Smooth muscle cell (in vitro differentiated cells): Measurements from ENCODE around the gene EIF3B. TPM values are rescaled to one million over a fixed set of nuclear protein-coding genes. Genes with fewer than 3 reads are reported as not detected.

ENCODE experiments used
- DNase-seq: peaks from one replicate; lab custom pipeline; 2025; ENCODE audit not compliant: unreplicated experiment; lab: John Stamatoyannopoulos, UW
- H2AFZ ChIP-seq: fragments of 200-600 bp; sonication (generic); 2 replicates; pipeline ENCODE4 v1.6.0; 2016; ENCODE audit warnings: antibody characterized with exemption, low read depth, mild to moderate bottlenecking
- H3F3A ChIP-seq: fragments of 200-600 bp; sonication (generic); 2 replicates; pipeline ENCODE4 v1.6.0; 2017; ENCODE audit warnings: antibody characterized with exemption, low read depth
- H3K27ac ChIP-seq: fragments of 200-600 bp; sonication (generic); 2 replicates; pipeline ENCODE4 v1.5.1; 2016; ENCODE audit warnings: low read depth, mild to moderate bottlenecking
- H3K27me3 ChIP-seq: fragments of 200-600 bp; sonication (generic); 2 replicates; pipeline ENCODE4 v1.6.1; 2016; ENCODE audit warnings: low read depth, mild to moderate bottlenecking
- H3K36me3 ChIP-seq: fragments of 200-600 bp; sonication (generic); 2 replicates; pipeline ENCODE4 v1.5.1; 2016; ENCODE audit warnings: low read depth
- H3K4me1 ChIP-seq: fragments of 200-600 bp; sonication (generic); 2 replicates; pipeline ENCODE4 v1.5.1; 2016; ENCODE audit warnings: low read depth
- H3K4me2 ChIP-seq: fragments of 200-600 bp; sonication (generic); 2 replicates; pipeline ENCODE4 v1.6.0; 2016; ENCODE audit warnings: mild to moderate bottlenecking
- H3K4me3 ChIP-seq: fragments of 200-600 bp; sonication (generic); 2 replicates; pipeline ENCODE4 v1.5.1; 2016; ENCODE audit warnings: mild to moderate bottlenecking
- H3K79me2 ChIP-seq: fragments of 200-600 bp; sonication (generic); 2 replicates; pipeline ENCODE4 v1.6.0; 2016; ENCODE audit warnings: low read depth, mild to moderate bottlenecking
- H3K9ac ChIP-seq: fragments of 200-600 bp; sonication (generic); 2 replicates; pipeline ENCODE4 v1.6.0; 2016; ENCODE audit warnings: low read depth
- H3K9me3 ChIP-seq: fragments of 200-600 bp; sonication (generic); replicated peaks from 2 replicates; pipeline ENCODE4 v1.5.1; 2016; ENCODE audit warnings: low read depth
- H4K20me1 ChIP-seq: fragments of 200-600 bp; sonication (generic); 2 replicates; pipeline ENCODE4 v1.6.0; 2016; ENCODE audit warnings: low read depth
- CTCF ChIP-seq: fragments of 200-600 bp; sonication (generic); IDR thresholded peaks from 2 replicates; pipeline ENCODE4 v1.5.1; 2017; ENCODE audit warnings: borderline replicate concordance, mild to moderate bottlenecking, antibody characterized with exemption; ENCODE audit not compliant: insufficient read depth, poor library complexity, severe bottlenecking
- WGBS: methylation state at CpG from one replicate; pipeline ENCODE4 v1.1.7; 2016; ENCODE audit warnings: low lambda C conversion rate; 5-methylcytosine and 5-hydroxymethylcytosine counted together
- polyA plus RNA-seq: library from polyadenylated mRNA; unstranded; fragments of >200 nt; fragmentation: Nextera tagmentation; extraction: Ambion mirVana; gene quantifications from 2 replicates; pipeline ENCODE4 v1.2.1, GENCODE V29; 2016
- total RNA-seq: library from RNA; depleted of rRNA; stranded (reverse); fragments of >200 nt; gene quantifications from 2 replicates; pipeline ENCODE4 v1.2.3, GENCODE V29; 2014

EIF3B gene
- total and polyA plus RNA-seq, 2 experiments from 2014 or later, result 96.1 to 112 TPM

- Histone ChIP-seq H3K4me3 (no peak overlapping the region), H3K4me1 (peaks cover 8% of the 10 kb centered on the region)
- peak; percentile 10 for DNase-seq
These were observed 45.4 kb downstream of the EIF3B start for GRCh38 chr7:2399848-2400587.

GRCh38 chr7:2402687-2403013 is 48.0 kb downstream of the EIF3B start:
- Histone ChIP-seq H4K20me1 (peaks cover 7% of the 10 kb centered on the region), H3K9ac (no peak overlapping the region), H3K4me3 (peak overlapping the region; percentile 73), H3K9me3 (no peaks in the 10 kb centered on the region), H3F3A (peaks cover 24% of the 10 kb centered on the region), H3K4me2 (peak overlapping the region; percentile 83), H2AFZ (no peak overlapping the region), H3K4me1 (peaks cover 8% of the 10 kb centered on the region), H3K27me3 (no peaks in the 10 kb centered on the region), H3K79me2 (peaks cover 19% of the 10 kb centered on the region), H3K27ac (peak overlapping the region; percentile 40), H3K36me3 (no peaks in the 10 kb centered on the region)
- 78% methylated on average over 6 of the region's 6 CpGs for WGBS
- no peak for TF ChIP-seq CTCF
- no peak for DNase-seq

More at GRCh38 chr7:2399848-2400587, 45.4 kb downstream of the EIF3B start:
- peak overlapping the region; percentile 66 for H2AFZ ChIP-seq
- H3F3A ChIP-seq, result peaks cover 24% of the 10 kb centered on the region
- no peak for TF ChIP-seq CTCF
- peak overlapping the region; percentile 6 for H3K9ac ChIP-seq
- H3K9me3 ChIP-seq, result no peaks in the 10 kb centered on the region
- 14% methylated on average over 6 of the region's 6 CpGs for WGBS
- peak overlapping the region; percentile 72 for H3K4me2 ChIP-seq
- no peaks in the 10 kb centered on the region for H3K36me3 ChIP-seq
- peak overlapping the region; percentile 79 for H3K27ac ChIP-seq
- H3K79me2 ChIP-seq, result peaks cover 11% of the 10 kb centered on the region
- H3K27me3 ChIP-seq, result no peaks in the 10 kb centered on the region
- peaks cover 5% of the 10 kb centered on the region for H4K20me1 ChIP-seq

- Histone ChIP-seq H3K79me2 (peaks cover 19% of the 10 kb centered on the region), H3K9me3 (no peaks in the 10 kb centered on the region), H3F3A (peaks cover 24% of the 10 kb centered on the region), H4K20me1 (peaks cover 11% of the 10 kb centered on the region), H2AFZ (peak within 1 kb of the TSS; percentile 64), H3K9ac (peak within 1 kb of the TSS; percentile 80), H3K27me3 (no peaks in the 10 kb centered on the region), H3K36me3 (no peaks in the 10 kb centered on the region), H3K27ac (peak within 1 kb of the TSS; percentile 40), H3K4me2 (peak within 1 kb of the TSS; percentile 88), H3K4me3 (peak within 1 kb of the TSS; percentile 73), H3K4me1 (peaks cover 8% of the 10 kb centered on the region)
- 3% methylated on average over 71 of the region's 89 CpGs for WGBS
- no peak for TF ChIP-seq CTCF
- DNase-seq, result peak; percentile 83
These were observed 48.5 kb downstream of the EIF3B start, which contains the start of gene CHST12 for GRCh38 chr7:2403014-2403717. Gene CHST12 (plus strand): TSS chr7:2403611. CDS start chr7:2432640, 29,029 bp downstream.
